Measurements from ENCODE around the gene RTN4IP1. TPM values are rescaled to one million over a fixed set of nuclear protein-coding genes. Genes with fewer than 3 reads are reported as not detected.

The RTN4IP1 gene
- total RNA-seq, 4 donors from 2014 or later = 5.4 to 15.3 (median 9.3) TPM

DNA sequence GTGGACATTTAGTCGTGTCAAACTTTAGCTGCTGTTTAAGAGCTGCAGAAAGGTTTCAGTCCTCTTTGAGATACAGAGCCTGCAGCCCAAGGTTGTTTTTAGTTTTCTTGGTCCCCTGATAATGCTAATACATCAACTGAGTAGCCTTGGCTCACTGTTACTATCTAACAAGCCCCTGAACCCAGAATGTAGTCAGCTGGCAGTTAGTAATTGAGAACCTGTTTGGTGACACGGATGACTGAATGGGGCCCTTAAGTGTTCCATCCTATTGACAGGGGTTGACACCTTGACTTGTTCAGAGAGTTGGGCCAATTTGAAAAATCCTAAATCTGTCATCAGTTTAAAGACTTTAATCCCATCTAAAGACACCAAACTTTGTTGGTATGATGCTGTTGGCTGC, 2.8 kb downstream of the RTN4IP1 start:
- Histone ChIP-seq H3K4me3 (no peak overlapping the region), H3K27me3 (no peaks in the 10 kb centered on the region), H3K9me3 (no peaks in the 10 kb centered on the region), H3K4me1 (peaks cover 18 to 22% of the 10 kb centered on the region in 2 donors), H3K36me3 (no peaks in the 10 kb centered on the region), H3K27ac (no peak overlapping the region)
- intact Hi-C loops (cut with DNase I; ENCODE audit: low total_unique reads) (no loop called here), in situ Hi-C loops (cut with MboI; ENCODE audit: low sequenced_read_pairs in 4 of 4) (no loop called here)
- TF ChIP-seq, protein P1, sequence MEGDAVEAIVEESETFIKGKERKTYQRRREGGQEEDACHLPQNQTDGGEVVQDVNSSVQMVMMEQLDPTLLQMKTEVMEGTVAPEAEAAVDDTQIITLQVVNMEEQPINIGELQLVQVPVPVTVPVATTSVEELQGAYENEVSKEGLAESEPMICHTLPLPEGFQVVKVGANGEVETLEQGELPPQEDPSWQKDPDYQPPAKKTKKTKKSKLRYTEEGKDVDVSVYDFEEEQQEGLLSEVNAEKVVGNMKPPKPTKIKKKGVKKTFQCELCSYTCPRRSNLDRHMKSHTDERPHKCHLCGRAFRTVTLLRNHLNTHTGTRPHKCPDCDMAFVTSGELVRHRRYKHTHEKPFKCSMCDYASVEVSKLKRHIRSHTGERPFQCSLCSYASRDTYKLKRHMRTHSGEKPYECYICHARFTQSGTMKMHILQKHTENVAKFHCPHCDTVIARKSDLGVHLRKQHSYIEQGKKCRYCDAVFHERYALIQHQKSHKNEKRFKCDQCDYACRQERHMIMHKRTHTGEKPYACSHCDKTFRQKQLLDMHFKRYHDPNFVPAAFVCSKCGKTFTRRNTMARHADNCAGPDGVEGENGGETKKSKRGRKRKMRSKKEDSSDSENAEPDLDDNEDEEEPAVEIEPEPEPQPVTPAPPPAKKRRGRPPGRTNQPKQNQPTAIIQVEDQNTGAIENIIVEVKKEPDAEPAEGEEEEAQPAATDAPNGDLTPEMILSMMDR (IDR thresholded peaks at IDR 0.05 in 4 of 5, conservative IDR thresholded peaks at IDR 0.05 in 1 of 5) = no peak
- no peak for TF ChIP-seq POLR2A (IDR thresholded peaks at IDR 0.05)
- ATAC-seq (no peak), DNase-seq (no peak)

DNA sequence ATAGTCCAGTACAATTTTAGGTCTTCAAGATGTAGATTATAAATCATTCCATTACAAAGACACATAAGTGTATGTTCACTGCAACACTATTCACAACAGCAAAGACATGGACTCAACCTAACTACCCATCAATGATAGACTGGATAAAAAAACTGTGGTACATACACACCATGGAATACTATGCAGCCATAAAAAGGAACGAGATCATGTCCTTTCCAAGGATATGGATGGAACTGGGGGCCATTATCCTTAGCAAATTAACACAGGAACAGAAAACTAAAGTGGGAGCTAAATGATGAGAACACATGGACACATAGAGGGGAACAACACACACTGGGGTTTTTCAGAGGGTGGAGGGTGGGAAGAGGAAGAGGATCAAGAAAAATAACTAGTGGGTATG, 6.3 kb downstream of the RTN4IP1 start:
- H3K4me3 ChIP-seq = no peak overlapping the region
- no peak for DNase-seq
- H3K27ac ChIP-seq = no peak overlapping the region
- peaks cover 2% of the 10 kb centered on the region in 2 donors for H3K4me1 ChIP-seq
- intact Hi-C loops (cut with DNase I; ENCODE audit: low total_unique reads) = no loop called here
- in situ Hi-C loops (cut with MboI; ENCODE audit: low sequenced_read_pairs in 4 of 4) = loop anchor here in 1 of 4 donors (25.0 kb wide), 1 partner anchor 364 kb away; no protein-coding TSS in a partner anchor
- H3K36me3 ChIP-seq = no peaks in the 10 kb centered on the region
- H3K9me3 ChIP-seq = no peaks in the 10 kb centered on the region
- H3K27me3 ChIP-seq = no peaks in the 10 kb centered on the region
- TF ChIP-seq, protein P1 (IDR thresholded peaks at IDR 0.05 in 4 of 5, conservative IDR thresholded peaks at IDR 0.05 in 1 of 5) = no peak
- TF ChIP-seq POLR2A (IDR thresholded peaks at IDR 0.05) = no peak
- ATAC-seq = no peak

DNA sequence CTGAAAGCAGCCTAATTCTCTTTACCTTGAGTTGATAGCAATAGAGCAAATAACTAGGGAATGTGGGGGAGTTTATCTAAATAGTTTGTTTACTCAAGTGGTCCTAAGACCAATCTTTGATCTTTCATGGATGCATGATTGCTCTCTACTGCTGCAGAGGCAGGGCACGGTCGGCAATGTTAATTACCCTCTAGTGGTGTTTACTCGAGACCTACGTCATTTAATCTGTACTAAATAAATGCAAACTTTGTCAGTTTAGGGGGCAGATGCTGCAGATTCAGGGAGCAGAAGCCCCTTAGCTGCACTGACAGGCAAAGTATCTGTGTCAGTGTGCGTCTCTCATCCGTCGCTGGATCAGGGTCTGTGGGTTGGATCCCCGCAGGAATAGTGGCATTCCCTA, 6.9 kb downstream of the RTN4IP1 start:
- Histone ChIP-seq H3K36me3 (no peaks in the 10 kb centered on the region), H3K4me3 (no peak overlapping the region), H3K27me3 (no peaks in the 10 kb centered on the region), H3K27ac (no peak overlapping the region), H3K4me1 (no peaks in the 10 kb centered on the region), H3K9me3 (no peaks in the 10 kb centered on the region)
- ATAC-seq = no peak
- intact Hi-C loops (cut with DNase I; ENCODE audit: low total_unique reads) (no loop called here), in situ Hi-C loops (cut with MboI; ENCODE audit: low sequenced_read_pairs in 4 of 4) (loop anchor here in 1 of 4 donors (25.0 kb wide), 1 partner anchor 365 kb away; no protein-coding TSS in a partner anchor)
- DNase-seq = no peak
- no peak for TF ChIP-seq POLR2A (IDR thresholded peaks at IDR 0.05)
- TF ChIP-seq, protein P1 (IDR thresholded peaks at IDR 0.05 in 4 of 5, conservative IDR thresholded peaks at IDR 0.05 in 1 of 5) = no peak

DNA sequence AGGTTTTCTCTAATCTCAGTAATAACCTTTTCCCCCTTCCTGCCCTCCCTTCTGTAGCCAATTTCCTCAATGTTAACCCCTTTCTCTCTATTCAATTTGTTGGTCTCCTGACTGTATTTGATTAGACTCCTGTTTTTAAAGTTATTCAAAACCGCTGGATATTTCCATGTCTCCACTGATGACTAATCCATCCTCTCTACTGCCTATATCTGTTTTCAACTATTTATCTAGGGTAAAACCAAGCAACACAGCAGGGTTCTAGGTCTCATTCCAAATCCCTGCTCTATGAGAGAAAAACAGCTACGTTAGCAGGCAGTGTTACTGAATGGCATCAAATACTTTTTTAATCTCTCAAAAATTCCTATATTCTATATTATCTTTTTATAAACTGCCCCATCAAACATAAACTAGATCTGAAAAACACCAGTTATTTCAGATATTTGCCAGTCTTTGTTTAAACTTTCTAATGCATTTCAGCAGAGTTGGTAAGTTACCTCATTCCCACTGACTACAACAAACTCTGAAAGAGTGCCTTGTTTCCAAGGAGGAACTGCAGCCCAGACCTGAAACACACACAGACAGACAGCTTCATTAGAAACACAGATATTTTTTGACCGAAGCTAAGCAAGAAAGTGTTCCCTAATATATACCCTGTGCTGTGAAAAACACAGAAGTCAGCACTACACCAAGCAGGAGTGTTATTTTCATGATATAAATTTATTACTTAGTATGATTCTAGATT, 8.2 kb downstream of the RTN4IP1 start:
- in situ Hi-C loops (cut with MboI; ENCODE audit: low sequenced_read_pairs in 4 of 4) = loop anchor here in 1 of 4 donors (25.0 kb wide), 1 partner anchor 366 kb away; no protein-coding TSS in a partner anchor
- Histone ChIP-seq H3K9me3 (no peaks in the 10 kb centered on the region), H3K4me1 (no peaks in the 10 kb centered on the region), H3K4me3 (no peak overlapping the region), H3K27ac (no peak overlapping the region), H3K36me3 (no peaks in the 10 kb centered on the region), H3K27me3 (no peaks in the 10 kb centered on the region)
- no peak for DNase-seq
- intact Hi-C loops (cut with DNase I; ENCODE audit: low total_unique reads) = no loop called here
- no peak for ATAC-seq
- TF ChIP-seq, protein P1 (IDR thresholded peaks at IDR 0.05 in 4 of 5, conservative IDR thresholded peaks at IDR 0.05 in 1 of 5) = no peak
- no peak for TF ChIP-seq POLR2A (IDR thresholded peaks at IDR 0.05)

All from gastrocnemius medialis (tissue), 4 donors.